IPS DF 6.9 (cell line): ENCODE data around the gene KRTAP5-2.
"Not testable (repeated sequence)": the region's sequence is repeated elsewhere in the genome, so short reads cannot be mapped to it uniquely, and the experiment has no call there.

Source experiments
- DNase-seq: peaks from one replicate; pipeline ENCODE4 v3.0.0-alpha.2; 2013; ENCODE audit warnings: low read depth, low spot score
- H3K27ac ChIP-seq: one replicate; pipeline ENCODE4 v1.5.1; 2013; ENCODE audit warnings: low read length, control low read depth
- H3K27me3 ChIP-seq: 2 replicates; pipeline ENCODE4 v1.6.1; 2013; ENCODE audit warnings: mild to moderate bottlenecking, low read length; ENCODE audit not compliant: control insufficient read depth, insufficient read depth
- H3K36me3 ChIP-seq: 2 replicates; pipeline ENCODE4 v1.6.1; 2013; ENCODE audit warnings: low read length; ENCODE audit not compliant: control insufficient read depth, insufficient read depth
- H3K4me1 ChIP-seq: 2 replicates; pipeline ENCODE4 v1.6.1; 2013; ENCODE audit warnings: low read length; ENCODE audit not compliant: control insufficient read depth, insufficient read depth
- H3K4me3 ChIP-seq: 2 replicates; pipeline ENCODE4 v1.5.1; 2013; ENCODE audit warnings: mild to moderate bottlenecking, low read length
- H3K9me3 ChIP-seq: 2 replicates; pipeline ENCODE4 v1.6.1; 2013; ENCODE audit warnings: low read length, inconsistent platforms; ENCODE audit not compliant: control insufficient read depth, insufficient read depth
- WGBS: extraction: QIAGEN DNeasy Blood & Tissue Kit; methylation state at CpG from one replicate; pipeline ENCODE4 v1.1.7; 2013; ENCODE audit warnings: mixed read lengths, missing lambda C conversion rate; ENCODE audit not compliant: insufficient read length, insufficient coverage; 5-methylcytosine and 5-hydroxymethylcytosine counted together

The KRTAP5-2 gene

GRCh38 chr11:1605923-1606322 is 7.8 kb upstream of the KRTAP5-2 start:
- H3K27ac ChIP-seq, H3K27me3 ChIP-seq, H3K36me3 ChIP-seq, H3K4me3 ChIP-seq, H3K4me1 ChIP-seq, H3K9me3 ChIP-seq, DNase-seq: not testable (repeated sequence)
- no CpG with 5 or more reads among the region's 13 CpGs for WGBS

GRCh38 chr11:1604711-1605110 is 6.6 kb upstream of the KRTAP5-2 start:
- WGBS: no CpG with 5 or more reads among the region's 7 CpGs

GRCh38 chr11:1604181-1604580 is 6.1 kb upstream of the KRTAP5-2 start:
- Histone ChIP-seq H3K4me3 (no peak overlapping the region), H3K4me1 (0 out of 2 replicates have a peak, but pooled peaks cover 2% of the 10 kb centered on the region), H3K27ac (no peak overlapping the region), H3K36me3 (no peaks in the 10 kb centered on the region), H3K27me3 (no peaks in the 10 kb centered on the region), H3K9me3 (no peaks in the 10 kb centered on the region)
- DNase-seq: no peak
- WGBS: no CpG with 5 or more reads among the region's 11 CpGs

More at GRCh38 chr11:1604711-1605110, 6.6 kb upstream of the KRTAP5-2 start:
- no peak for DNase-seq
- Histone ChIP-seq H3K9me3 (no peaks in the 10 kb centered on the region), H3K27ac (no peak overlapping the region), H3K4me3 (no peak overlapping the region), H3K27me3 (no peaks in the 10 kb centered on the region), H3K4me1 (0 out of 2 replicates have a peak, but pooled peaks cover 2% of the 10 kb centered on the region), H3K36me3 (no peaks in the 10 kb centered on the region)

- DNase-seq: no peak
- Histone ChIP-seq H3K27me3 (no peaks in the 10 kb centered on the region), H3K36me3 (no peaks in the 10 kb centered on the region), H3K4me1 (0 out of 2 replicates have a peak, but pooled peaks cover 2% of the 10 kb centered on the region), H3K4me3 (no peak overlapping the region), H3K9me3 (no peaks in the 10 kb centered on the region), H3K27ac (no peak overlapping the region)
- 100% methylated on average over 1 of the region's 1 CpG for WGBS
Measured at GRCh38 chr11:1603629-1604028, 5.5 kb upstream of the KRTAP5-2 start.

- H3K9me3 ChIP-seq, H3K4me1 ChIP-seq, H3K27me3 ChIP-seq, DNase-seq, H3K27ac ChIP-seq, H3K36me3 ChIP-seq, H3K4me3 ChIP-seq: not testable (repeated sequence)
- no CpG with 5 or more reads among the region's 3 CpGs for WGBS
Measured at GRCh38 chr11:1601663-1602062, 3.6 kb upstream of the KRTAP5-2 start.

- Histone ChIP-seq H3K27ac (no peak overlapping the region), H3K4me3 (no peak overlapping the region), H3K27me3 (no peaks in the 10 kb centered on the region), H3K4me1 (0 out of 2 replicates have a peak, but pooled peaks cover 1% of the 10 kb centered on the region), H3K9me3 (no peaks in the 10 kb centered on the region), H3K36me3 (no peaks in the 10 kb centered on the region)
- WGBS: no CpG with 5 or more reads among the region's 5 CpGs
- DNase-seq: no peak
Measured at GRCh38 chr11:1600626-1601025, 2.5 kb upstream of the KRTAP5-2 start.

GRCh38 chr11:1598816-1599215 is 722 bp upstream of the KRTAP5-2 start:
- no peak for DNase-seq
- H3K9me3 ChIP-seq: no peaks in the 10 kb centered on the region

GRCh38 chr11:1598406-1598805 is 312 bp upstream of the KRTAP5-2 start:
- DNase-seq, H3K9me3 ChIP-seq, H3K27me3 ChIP-seq, H3K4me1 ChIP-seq, H3K27ac ChIP-seq, H3K4me3 ChIP-seq, H3K36me3 ChIP-seq: not testable (repeated sequence)
- 100% methylated on average over 1 of the region's 3 CpGs for WGBS

More at GRCh38 chr11:1598816-1599215, 722 bp upstream of the KRTAP5-2 start:
- H3K36me3 ChIP-seq: no peaks in the 10 kb centered on the region
- no peak overlapping the region for H3K4me3 ChIP-seq
- H3K4me1 ChIP-seq: 0 out of 2 replicates have a peak, but pooled peaks cover 1% of the 10 kb centered on the region
- WGBS: no CpG with 5 or more reads among the region's 6 CpGs
- H3K27me3 ChIP-seq: no peaks in the 10 kb centered on the region
- no peak overlapping the region for H3K27ac ChIP-seq

- WGBS: no CpG with 5 or more reads among the region's 10 CpGs
- 0 out of 2 replicates have a peak, but pooled peaks cover 1% of the 10 kb centered on the region for H3K4me1 ChIP-seq
- no peak for DNase-seq
- H3K4me3 ChIP-seq: no peak overlapping the region
- H3K27ac ChIP-seq: no peak overlapping the region
- H3K27me3 ChIP-seq: no peaks in the 10 kb centered on the region
- no peaks in the 10 kb centered on the region for H3K9me3 ChIP-seq
- no peaks in the 10 kb centered on the region for H3K36me3 ChIP-seq
Measured at GRCh38 chr11:1597331-1597993, 632 bp downstream of the KRTAP5-2 start.

- H3K27me3 ChIP-seq, DNase-seq, H3K4me1 ChIP-seq, H3K9me3 ChIP-seq, H3K4me3 ChIP-seq, H3K36me3 ChIP-seq, H3K27ac ChIP-seq: not testable (repeated sequence)
- no CpG with 5 or more reads among the region's 19 CpGs for WGBS
Measured at GRCh38 chr11:1596576-1597121, 1.4 kb downstream of the KRTAP5-2 start.
